ENCODE results near the gene SVEP1. TPM values are rescaled to one million over a fixed set of nuclear protein-coding genes. Genes with fewer than 3 reads are reported as not detected.

SVEP1 gene
- total RNA-seq, 1 donor from 2014 or later: not detected

DNA sequence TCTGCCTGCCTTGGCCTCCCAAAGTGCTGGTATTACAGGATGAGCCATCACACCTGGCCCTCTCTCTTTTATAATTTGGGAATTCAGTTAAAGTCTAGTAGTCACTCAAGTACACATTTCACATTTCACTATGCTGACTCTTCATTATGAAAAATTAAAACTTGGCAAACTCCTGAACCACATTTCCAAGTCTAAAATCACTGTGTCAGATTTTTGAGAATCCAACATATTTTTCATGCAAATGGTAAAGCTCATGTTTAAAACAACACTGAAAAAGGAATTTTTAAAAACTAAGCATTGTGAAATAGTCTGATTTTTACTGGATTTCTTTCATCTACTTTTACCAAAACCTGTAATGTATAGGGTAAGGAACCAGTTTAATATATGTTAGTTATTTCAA lies 92.3 kb downstream of the SVEP1 start:
- Mint-ChIP-seq H3K4me1 (ENCODE audit: low read depth) (no peaks in the 10 kb centered on the region), H3K4me3 (ENCODE audit: low read depth) (no peak overlapping the region), H3K36me3 (ENCODE audit: low read depth) (no peaks in the 10 kb centered on the region), H3K27me3 (ENCODE audit: low read depth) (no peaks in the 10 kb centered on the region), H3K27ac (no peak overlapping the region), H3K9me3 (no peaks in the 10 kb centered on the region)
- intact Hi-C loops (cut with micrococcal nuclease): no loop called here
- no peak for DNase-seq (ENCODE audit: low spot score)

DNA sequence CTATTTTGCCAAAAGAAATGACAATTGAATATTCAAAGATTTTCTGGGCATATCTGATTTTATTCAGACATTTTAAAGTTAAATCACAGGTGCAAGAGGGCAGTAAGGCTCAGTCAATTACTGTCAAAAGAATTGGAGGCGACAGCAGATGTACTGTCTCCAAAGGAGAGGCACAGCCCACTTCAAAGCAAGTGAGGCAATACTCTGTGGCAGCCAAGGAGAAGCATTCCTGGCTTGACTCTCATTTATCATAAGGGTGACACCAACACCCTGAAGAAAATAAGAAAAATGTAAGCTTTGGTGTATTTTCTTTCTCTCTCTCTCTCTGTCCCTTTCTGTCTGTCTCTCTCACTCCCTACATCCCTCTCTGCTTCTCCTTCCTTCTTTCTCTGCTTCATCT lies 93.3 kb downstream of the SVEP1 start:
- no peak overlapping the region for H3K27ac Mint-ChIP-seq
- no peaks in the 10 kb centered on the region for H3K4me1 Mint-ChIP-seq (ENCODE audit: low read depth)
- H3K36me3 Mint-ChIP-seq (ENCODE audit: low read depth): no peaks in the 10 kb centered on the region
- H3K27me3 Mint-ChIP-seq (ENCODE audit: low read depth): no peaks in the 10 kb centered on the region
- no peak overlapping the region for H3K4me3 Mint-ChIP-seq (ENCODE audit: low read depth)
- H3K9me3 Mint-ChIP-seq: no peaks in the 10 kb centered on the region
- no peak for DNase-seq (ENCODE audit: low spot score)
- intact Hi-C loops (cut with micrococcal nuclease): no loop called here

DNA sequence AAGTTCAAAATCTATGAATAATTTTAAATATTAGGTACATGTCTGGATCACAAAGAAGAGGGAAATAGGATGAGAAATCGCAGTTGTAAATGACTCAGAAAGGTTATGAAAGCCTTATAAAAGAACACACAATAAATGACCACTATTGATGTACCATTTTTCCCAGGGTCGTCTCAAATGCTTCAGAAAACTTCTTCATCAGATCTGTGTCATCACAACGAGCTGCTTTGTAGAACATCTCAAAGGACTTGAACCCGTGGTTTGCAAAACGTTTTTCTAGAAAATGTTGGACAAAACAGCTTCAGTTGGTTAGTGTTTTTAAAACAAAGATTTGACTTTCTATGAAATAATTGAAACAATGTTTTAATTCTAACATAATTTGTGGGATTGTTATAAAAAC lies 100.1 kb downstream of the SVEP1 start:
- intact Hi-C loops (cut with micrococcal nuclease): no loop called here
- no peaks in the 10 kb centered on the region for H3K4me1 Mint-ChIP-seq (ENCODE audit: low read depth)
- DNase-seq (ENCODE audit: low spot score): no peak
- H3K27me3 Mint-ChIP-seq (ENCODE audit: low read depth): no peaks in the 10 kb centered on the region
- H3K27ac Mint-ChIP-seq: no peak overlapping the region
- no peaks in the 10 kb centered on the region for H3K36me3 Mint-ChIP-seq (ENCODE audit: low read depth)
- H3K4me3 Mint-ChIP-seq (ENCODE audit: low read depth): no peak overlapping the region
- no peaks in the 10 kb centered on the region for H3K9me3 Mint-ChIP-seq

DNA sequence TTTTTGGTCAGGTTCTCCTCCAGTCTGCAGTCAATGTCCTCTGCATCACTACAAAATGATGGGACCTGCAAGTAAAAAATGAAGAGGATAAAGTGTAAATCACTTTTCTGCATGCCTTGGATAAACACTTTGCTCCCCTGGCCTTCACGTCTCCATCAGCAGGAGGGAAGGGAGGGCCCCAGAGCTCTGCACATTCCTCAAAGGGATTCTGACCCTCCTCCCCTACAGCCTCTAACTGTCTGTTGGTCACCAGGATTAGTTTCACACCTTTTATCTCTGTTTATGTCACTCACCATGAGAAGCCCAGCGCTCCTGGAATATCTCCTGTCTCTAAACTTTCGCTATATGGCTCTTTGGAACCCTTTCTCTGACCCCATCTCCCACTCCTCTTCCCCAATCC lies 103.3 kb downstream of the SVEP1 start:
- intact Hi-C loops (cut with micrococcal nuclease): no loop called here
- Mint-ChIP-seq H3K9me3 (no peaks in the 10 kb centered on the region), H3K4me3 (ENCODE audit: low read depth) (no peak overlapping the region), H3K36me3 (ENCODE audit: low read depth) (no peaks in the 10 kb centered on the region), H3K27me3 (ENCODE audit: low read depth) (no peaks in the 10 kb centered on the region), H3K27ac (no peak overlapping the region), H3K4me1 (ENCODE audit: low read depth) (no peaks in the 10 kb centered on the region)
- no peak for DNase-seq (ENCODE audit: low spot score)

DNA sequence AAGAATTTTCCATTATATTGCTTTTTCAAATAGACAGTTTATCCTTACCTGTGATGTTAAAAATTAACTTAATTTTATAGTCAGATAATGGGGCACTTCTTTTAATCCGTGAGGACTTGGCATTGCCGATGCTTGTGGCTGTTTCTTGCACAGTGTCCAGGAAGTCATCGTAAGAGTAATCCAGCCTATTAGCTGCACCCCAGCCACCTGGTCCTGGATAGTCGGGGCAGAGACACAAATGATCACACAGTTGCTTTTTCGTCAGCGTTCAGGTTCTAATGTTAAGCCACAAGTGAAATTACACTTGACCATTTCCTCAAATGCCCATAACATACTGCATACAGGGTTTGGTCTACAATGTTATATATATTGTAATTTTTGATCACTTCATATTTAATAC lies 107.4 kb downstream of the SVEP1 start:
- H3K4me1 Mint-ChIP-seq (ENCODE audit: low read depth): no peaks in the 10 kb centered on the region
- intact Hi-C loops (cut with micrococcal nuclease): no loop called here
- no peaks in the 10 kb centered on the region for H3K9me3 Mint-ChIP-seq
- H3K4me3 Mint-ChIP-seq (ENCODE audit: low read depth): no peak overlapping the region
- H3K27me3 Mint-ChIP-seq (ENCODE audit: low read depth): no peaks in the 10 kb centered on the region
- no peak overlapping the region for H3K27ac Mint-ChIP-seq
- DNase-seq (ENCODE audit: low spot score): no peak
- H3K36me3 Mint-ChIP-seq (ENCODE audit: low read depth): no peaks in the 10 kb centered on the region

DNA sequence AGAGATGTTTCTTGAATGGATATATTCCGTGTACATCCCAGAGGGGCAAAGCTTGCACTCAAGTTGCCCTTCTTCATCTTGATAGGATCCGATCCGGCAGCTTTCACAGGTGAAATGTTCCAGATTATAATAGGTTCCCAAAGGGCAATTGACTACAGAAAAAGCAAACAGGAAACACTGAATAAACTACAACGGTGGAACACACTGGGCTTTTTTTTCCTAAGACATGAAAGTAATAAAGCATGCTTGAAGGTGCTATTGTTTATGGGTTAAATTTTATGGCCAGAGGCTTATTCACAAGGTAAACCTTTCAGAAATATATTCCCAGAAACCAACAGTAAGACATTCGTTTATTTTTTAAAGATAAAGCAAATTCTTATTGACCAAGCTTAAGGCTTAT lies 110.6 kb downstream of the SVEP1 start:
- DNase-seq (ENCODE audit: low spot score): no peak
- no peaks in the 10 kb centered on the region for H3K4me1 Mint-ChIP-seq (ENCODE audit: low read depth)
- intact Hi-C loops (cut with micrococcal nuclease): no loop called here
- H3K4me3 Mint-ChIP-seq (ENCODE audit: low read depth): no peak overlapping the region
- no peaks in the 10 kb centered on the region for H3K27me3 Mint-ChIP-seq (ENCODE audit: low read depth)
- no peaks in the 10 kb centered on the region for H3K9me3 Mint-ChIP-seq
- no peaks in the 10 kb centered on the region for H3K36me3 Mint-ChIP-seq (ENCODE audit: low read depth)
- no peak overlapping the region for H3K27ac Mint-ChIP-seq

DNA sequence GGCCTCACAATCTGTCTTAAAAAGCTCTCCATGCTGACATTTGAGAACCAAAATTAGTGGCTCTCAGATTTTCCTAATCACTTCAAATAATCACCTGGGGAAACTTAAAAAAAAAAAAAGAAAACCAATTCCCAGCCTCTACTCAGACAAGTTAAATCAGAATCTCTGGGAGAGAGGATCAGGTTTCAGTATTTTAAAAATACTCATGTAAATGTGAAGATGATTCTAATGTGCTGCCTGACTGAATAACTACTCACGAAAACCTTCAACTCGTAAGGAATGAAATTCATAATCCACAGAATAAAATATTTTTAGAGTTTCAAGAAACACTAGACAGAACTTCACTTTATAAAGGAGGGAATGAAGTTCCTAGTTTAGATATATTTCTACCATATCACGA lies 114.4 kb downstream of the SVEP1 start:
- intact Hi-C loops (cut with micrococcal nuclease): no loop called here
- H3K27me3 Mint-ChIP-seq (ENCODE audit: low read depth): no peaks in the 10 kb centered on the region
- H3K9me3 Mint-ChIP-seq: no peaks in the 10 kb centered on the region
- H3K4me3 Mint-ChIP-seq (ENCODE audit: low read depth): no peak overlapping the region
- no peak for DNase-seq (ENCODE audit: low spot score)
- no peaks in the 10 kb centered on the region for H3K4me1 Mint-ChIP-seq (ENCODE audit: low read depth)
- no peak overlapping the region for H3K27ac Mint-ChIP-seq
- no peaks in the 10 kb centered on the region for H3K36me3 Mint-ChIP-seq (ENCODE audit: low read depth)

DNA sequence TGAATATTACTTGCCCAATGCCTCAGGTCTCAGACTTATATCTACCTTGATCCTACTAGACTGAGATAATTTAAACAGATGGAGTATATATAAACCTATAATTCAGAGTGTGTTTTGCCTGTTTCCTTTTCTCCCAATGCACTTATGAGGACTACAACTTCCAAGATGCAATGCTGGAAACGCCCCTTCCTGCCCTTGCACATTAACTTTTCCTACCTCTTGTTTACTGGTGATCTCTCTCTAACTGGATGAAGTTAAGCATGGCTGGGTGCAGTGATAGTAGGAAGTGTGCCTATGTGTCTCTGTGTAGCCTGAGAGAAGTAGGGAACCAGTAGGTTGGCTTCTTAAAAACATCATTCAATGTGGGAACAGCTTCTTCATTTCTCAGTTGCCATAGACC lies 115.2 kb downstream of the SVEP1 start:
- intact Hi-C loops (cut with micrococcal nuclease): no loop called here
- Mint-ChIP-seq H3K27me3 (ENCODE audit: low read depth) (no peaks in the 10 kb centered on the region), H3K27ac (no peak overlapping the region), H3K9me3 (no peaks in the 10 kb centered on the region), H3K4me3 (ENCODE audit: low read depth) (no peak overlapping the region), H3K4me1 (ENCODE audit: low read depth) (no peaks in the 10 kb centered on the region), H3K36me3 (ENCODE audit: low read depth) (no peaks in the 10 kb centered on the region)
- no peak for DNase-seq (ENCODE audit: low spot score)

DNA sequence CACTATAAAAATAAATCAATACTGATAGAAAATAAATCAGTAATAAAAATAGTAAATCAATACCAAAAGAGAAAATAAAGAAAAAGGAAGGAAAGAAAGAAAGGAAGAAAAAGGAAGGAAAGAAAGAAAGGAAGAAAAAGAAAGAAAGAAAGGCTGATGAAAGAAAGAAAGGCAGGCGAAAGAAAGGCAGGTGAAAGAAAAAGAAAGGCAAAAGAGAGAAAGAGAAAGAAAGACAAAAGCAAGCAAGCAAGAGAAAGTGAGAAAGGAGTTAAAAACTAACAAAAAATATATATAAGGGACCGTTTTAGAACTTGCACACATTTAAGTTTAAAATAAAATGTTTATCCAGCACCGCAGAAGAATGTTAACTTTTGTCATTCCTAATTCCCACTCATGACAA lies 116.0 kb downstream of the SVEP1 start:
- H3K9me3 Mint-ChIP-seq: no peaks in the 10 kb centered on the region
- no peaks in the 10 kb centered on the region for H3K36me3 Mint-ChIP-seq (ENCODE audit: low read depth)
- H3K4me3 Mint-ChIP-seq (ENCODE audit: low read depth): no peak overlapping the region
- no peak for DNase-seq (ENCODE audit: low spot score)
- intact Hi-C loops (cut with micrococcal nuclease): no loop called here
- H3K27ac Mint-ChIP-seq: no peak overlapping the region
- no peaks in the 10 kb centered on the region for H3K27me3 Mint-ChIP-seq (ENCODE audit: low read depth)
- no peaks in the 10 kb centered on the region for H3K4me1 Mint-ChIP-seq (ENCODE audit: low read depth)

DNA sequence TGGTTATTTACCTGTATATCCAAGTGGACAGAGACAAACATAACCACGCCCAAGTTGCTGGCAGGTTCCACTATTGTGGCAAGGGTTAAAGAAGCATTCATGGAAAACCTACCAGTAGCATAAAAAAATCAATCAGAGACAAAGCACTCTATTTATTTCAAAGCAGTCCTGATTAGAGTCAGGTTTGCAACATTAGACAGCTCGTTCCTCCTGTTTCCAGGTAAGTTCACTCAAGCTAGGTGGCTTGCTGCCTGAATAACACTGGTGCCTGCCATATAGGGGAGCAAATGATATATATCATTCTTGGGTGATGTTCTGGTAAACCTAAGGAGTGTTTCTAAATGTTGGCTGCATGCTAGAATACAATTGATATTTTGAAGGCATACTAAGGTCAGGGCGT lies 122.3 kb downstream of the SVEP1 start:
- Mint-ChIP-seq H3K9me3 (no peaks in the 10 kb centered on the region), H3K36me3 (ENCODE audit: low read depth) (no peaks in the 10 kb centered on the region), H3K4me1 (ENCODE audit: low read depth) (no peaks in the 10 kb centered on the region), H3K27me3 (ENCODE audit: low read depth) (peaks cover under 1% of the 10 kb centered on the region), H3K27ac (no peak overlapping the region), H3K4me3 (ENCODE audit: low read depth) (no peak overlapping the region)
- intact Hi-C loops (cut with micrococcal nuclease): no loop called here
- no peak for DNase-seq (ENCODE audit: low spot score)

DNA sequence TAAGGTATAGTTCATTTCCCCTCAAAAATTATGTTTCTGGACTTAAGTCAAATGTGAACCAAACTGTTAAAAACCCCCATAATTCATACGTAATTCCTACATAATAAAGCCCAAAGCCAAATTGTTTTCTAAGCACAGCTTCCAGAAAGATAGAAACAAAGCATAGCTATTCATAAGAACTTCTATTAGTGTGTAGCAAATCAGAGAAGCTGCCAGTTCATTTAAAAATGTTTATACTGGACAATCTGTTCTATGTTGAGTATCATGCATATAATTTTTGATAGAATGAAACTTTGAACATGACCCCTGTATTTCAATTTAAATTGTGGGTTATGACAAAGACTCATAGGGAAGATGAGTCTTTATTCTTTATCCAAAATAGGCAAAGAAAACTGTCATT lies 122.9 kb downstream of the SVEP1 start:
- Mint-ChIP-seq H3K36me3 (ENCODE audit: low read depth) (no peaks in the 10 kb centered on the region), H3K4me1 (ENCODE audit: low read depth) (no peaks in the 10 kb centered on the region), H3K4me3 (ENCODE audit: low read depth) (no peak overlapping the region), H3K9me3 (no peaks in the 10 kb centered on the region), H3K27me3 (ENCODE audit: low read depth) (peaks cover 1% of the 10 kb centered on the region), H3K27ac (no peak overlapping the region)
- no peak for DNase-seq (ENCODE audit: low spot score)
- intact Hi-C loops (cut with micrococcal nuclease): no loop called here

DNA sequence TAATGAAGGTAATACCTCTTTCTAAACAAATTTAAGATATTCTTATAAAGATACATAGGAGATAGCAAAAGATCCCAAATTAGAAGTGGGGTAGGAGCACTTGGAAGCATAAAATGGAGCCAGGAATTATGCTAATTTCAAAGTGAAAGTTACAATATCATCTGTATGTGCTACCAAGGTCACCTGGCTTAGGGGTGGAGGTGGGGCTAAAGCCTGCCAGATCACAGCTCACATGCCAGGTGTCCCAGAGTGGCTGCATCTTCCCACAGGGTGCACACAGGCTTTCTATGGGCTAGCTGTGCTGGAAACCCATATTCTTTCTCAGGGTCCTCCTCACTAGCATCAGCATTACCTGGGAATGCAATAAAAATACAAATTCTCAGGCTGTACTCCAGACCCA lies 123.7 kb downstream of the SVEP1 start:
- intact Hi-C loops (cut with micrococcal nuclease): no loop called here
- Mint-ChIP-seq H3K4me3 (ENCODE audit: low read depth) (no peak overlapping the region), H3K27ac (no peak overlapping the region), H3K9me3 (no peaks in the 10 kb centered on the region), H3K36me3 (ENCODE audit: low read depth) (no peaks in the 10 kb centered on the region), H3K4me1 (ENCODE audit: low read depth) (no peaks in the 10 kb centered on the region), H3K27me3 (ENCODE audit: low read depth) (peaks cover 1% of the 10 kb centered on the region)
- DNase-seq (ENCODE audit: low spot score): no peak

DNA sequence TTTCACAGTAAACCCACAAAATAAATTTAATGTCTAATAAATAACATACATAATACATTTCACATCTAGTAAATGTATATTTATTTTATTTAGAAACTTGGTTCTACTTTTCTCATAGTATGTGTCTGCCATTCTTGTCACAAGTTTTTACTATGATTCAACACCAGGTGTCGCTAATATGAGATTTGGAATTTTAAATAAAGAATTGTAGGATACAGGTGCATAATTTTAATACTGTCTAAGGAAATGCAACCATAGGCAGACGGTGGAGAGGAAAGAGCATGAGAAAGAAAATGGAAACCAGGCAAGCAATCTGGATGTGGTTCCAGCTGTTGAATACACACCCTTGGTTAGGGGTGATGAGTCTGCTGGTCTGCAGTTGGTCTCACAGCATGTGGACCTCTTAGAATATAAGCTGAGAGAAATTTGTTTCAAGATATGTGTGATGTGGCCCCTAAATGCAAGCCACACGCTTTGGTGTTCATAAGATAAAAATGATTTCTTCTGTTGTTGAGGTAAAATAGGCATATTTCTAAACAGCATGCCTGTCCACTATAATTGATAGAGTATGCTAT lies 127.2 kb downstream of the SVEP1 start:
- no peak for DNase-seq (ENCODE audit: low spot score)
- Mint-ChIP-seq H3K4me3 (ENCODE audit: low read depth) (no peak overlapping the region), H3K27me3 (ENCODE audit: low read depth) (peaks cover 1% of the 10 kb centered on the region), H3K9me3 (no peaks in the 10 kb centered on the region), H3K27ac (no peak overlapping the region), H3K4me1 (ENCODE audit: low read depth) (no peaks in the 10 kb centered on the region), H3K36me3 (ENCODE audit: low read depth) (no peaks in the 10 kb centered on the region)
- intact Hi-C loops (cut with micrococcal nuclease): no loop called here

DNA sequence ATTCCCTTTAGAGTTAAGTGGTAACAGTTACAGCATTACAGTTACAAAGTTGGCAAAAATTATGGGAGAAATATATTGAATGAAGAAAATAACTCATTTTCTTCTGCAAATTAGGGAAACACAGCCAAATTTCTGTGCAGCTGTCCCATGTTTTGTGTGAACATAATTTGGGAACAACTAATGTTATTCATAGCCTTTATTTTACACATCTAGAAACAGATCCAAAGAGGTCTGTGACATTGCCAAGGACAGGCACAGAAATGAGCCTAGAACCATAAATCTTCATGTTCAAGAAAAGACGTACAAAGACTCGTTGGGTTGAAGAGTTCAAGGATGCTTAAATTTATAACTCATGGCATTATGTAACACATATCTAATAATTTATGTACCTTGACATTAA lies 127.8 kb downstream of the SVEP1 start:
- H3K4me1 Mint-ChIP-seq (ENCODE audit: low read depth): no peaks in the 10 kb centered on the region
- intact Hi-C loops (cut with micrococcal nuclease): no loop called here
- H3K27me3 Mint-ChIP-seq (ENCODE audit: low read depth): peaks cover 1% of the 10 kb centered on the region
- H3K36me3 Mint-ChIP-seq (ENCODE audit: low read depth): no peaks in the 10 kb centered on the region
- no peak for DNase-seq (ENCODE audit: low spot score)
- H3K27ac Mint-ChIP-seq: no peak overlapping the region
- no peaks in the 10 kb centered on the region for H3K9me3 Mint-ChIP-seq
- H3K4me3 Mint-ChIP-seq (ENCODE audit: low read depth): no peak overlapping the region
